ENCODE measurements around the gene COQ8B. TPM values are rescaled to one million over a fixed set of nuclear protein-coding genes. Genes with fewer than 3 reads are reported as not detected.
"Not testable (repeated sequence)": the region's sequence is repeated elsewhere in the genome, so short reads cannot be mapped to it uniquely, and the experiment has no call there.

COQ8B gene
- total RNA-seq, 1 donor: 29.5 TPM

DNA sequence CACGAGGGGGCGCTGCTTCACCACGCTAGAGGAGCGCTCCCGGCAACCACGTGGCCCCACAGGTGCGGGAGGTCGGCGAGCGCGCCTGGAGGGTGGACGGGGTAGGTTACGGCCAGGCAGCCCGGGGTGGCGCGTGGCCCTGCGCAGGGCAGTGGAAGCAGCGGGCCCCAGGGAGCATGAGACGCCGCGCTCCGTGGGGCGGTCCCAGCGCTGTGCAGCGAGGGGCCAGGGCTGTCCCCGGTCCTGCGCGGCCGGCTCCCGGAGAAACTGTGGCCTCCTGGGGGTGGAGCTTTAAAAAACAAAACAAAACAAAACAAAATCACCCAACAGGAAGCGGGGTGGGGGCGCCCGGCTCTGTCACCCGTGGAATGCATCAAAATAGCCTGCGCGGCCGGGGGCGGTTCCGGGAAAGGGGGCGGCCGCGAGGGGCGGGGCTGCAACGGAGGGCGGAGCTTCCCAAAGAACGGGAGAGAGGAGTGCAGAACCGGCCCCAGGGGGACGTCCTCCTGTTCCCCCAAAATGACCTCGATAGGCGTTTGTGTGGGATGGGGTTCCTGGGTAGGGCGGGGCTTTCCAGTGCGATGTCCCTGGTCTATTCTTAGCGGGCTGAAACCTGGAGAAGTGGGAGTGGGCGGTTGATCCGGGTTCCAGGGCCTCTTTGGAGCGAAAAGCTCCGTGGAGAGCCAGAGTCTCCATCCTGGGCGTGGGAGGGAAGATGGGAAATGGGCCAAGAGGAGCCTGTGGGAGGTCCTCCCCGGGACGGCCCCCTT lies 53.6 kb downstream of the COQ8B start:
- DNase-seq (ENCODE audit: low read depth): peak; percentile 89
- peak overlapping the region; percentile 70 for H3K4me3 ChIP-seq (ENCODE audit: low read depth, low read length)
- TF ChIP-seq, protein P1, sequence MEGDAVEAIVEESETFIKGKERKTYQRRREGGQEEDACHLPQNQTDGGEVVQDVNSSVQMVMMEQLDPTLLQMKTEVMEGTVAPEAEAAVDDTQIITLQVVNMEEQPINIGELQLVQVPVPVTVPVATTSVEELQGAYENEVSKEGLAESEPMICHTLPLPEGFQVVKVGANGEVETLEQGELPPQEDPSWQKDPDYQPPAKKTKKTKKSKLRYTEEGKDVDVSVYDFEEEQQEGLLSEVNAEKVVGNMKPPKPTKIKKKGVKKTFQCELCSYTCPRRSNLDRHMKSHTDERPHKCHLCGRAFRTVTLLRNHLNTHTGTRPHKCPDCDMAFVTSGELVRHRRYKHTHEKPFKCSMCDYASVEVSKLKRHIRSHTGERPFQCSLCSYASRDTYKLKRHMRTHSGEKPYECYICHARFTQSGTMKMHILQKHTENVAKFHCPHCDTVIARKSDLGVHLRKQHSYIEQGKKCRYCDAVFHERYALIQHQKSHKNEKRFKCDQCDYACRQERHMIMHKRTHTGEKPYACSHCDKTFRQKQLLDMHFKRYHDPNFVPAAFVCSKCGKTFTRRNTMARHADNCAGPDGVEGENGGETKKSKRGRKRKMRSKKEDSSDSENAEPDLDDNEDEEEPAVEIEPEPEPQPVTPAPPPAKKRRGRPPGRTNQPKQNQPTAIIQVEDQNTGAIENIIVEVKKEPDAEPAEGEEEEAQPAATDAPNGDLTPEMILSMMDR (IDR thresholded peaks at IDR 0.05; ENCODE audit: insufficient read depth, low read length): peak; percentile 87

DNA sequence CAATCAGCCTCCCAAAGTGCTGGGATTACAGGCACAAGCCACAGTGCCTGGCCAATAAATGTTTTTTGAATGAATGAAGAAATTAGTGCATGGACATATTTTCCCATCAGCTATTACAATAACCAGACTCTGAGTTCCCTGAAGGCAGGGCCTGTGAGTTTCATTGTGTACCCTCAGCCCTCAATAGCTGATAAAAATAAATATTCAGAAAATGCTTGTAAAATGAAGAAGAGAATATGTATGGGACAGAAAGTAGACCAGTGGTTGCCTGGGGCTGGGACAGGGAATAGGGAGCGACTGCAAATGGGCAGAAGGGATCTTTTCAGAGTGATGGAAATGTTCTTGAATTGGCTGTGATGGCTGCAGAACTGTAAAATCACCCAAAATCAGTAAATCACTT lies 55.1 kb downstream of the COQ8B start:
- no peak overlapping the region for H3K4me3 ChIP-seq (ENCODE audit: low read depth, low read length)
- DNase-seq (ENCODE audit: low read depth): no peak
- TF ChIP-seq, protein P1 (IDR thresholded peaks at IDR 0.05; ENCODE audit: insufficient read depth, low read length): no peak

DNA sequence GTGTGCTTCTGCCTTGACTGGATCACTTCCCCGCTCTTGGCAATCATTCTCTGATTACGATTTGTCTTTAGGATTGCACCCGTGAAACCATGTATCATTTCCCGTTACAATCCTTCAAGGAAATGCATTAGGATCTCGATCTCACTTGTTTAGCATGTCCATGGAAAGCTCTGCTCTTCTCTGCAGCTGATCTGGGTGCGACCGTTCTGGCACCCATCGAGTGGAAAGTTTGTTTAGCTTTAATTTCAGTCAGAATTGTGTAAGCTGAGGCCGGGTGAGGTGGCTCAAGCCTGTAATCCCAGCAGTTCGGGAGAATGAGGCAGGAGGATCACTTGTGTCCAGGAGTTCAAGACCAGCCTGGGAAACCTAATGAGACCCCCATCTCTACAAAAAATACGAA lies 57.1 kb downstream of the COQ8B start:
- no peak overlapping the region for H3K4me3 ChIP-seq (ENCODE audit: low read depth, low read length)
- peak; percentile 62 for DNase-seq (ENCODE audit: low read depth)
- TF ChIP-seq, protein P1 (IDR thresholded peaks at IDR 0.05; ENCODE audit: insufficient read depth, low read length): no peak

DNA sequence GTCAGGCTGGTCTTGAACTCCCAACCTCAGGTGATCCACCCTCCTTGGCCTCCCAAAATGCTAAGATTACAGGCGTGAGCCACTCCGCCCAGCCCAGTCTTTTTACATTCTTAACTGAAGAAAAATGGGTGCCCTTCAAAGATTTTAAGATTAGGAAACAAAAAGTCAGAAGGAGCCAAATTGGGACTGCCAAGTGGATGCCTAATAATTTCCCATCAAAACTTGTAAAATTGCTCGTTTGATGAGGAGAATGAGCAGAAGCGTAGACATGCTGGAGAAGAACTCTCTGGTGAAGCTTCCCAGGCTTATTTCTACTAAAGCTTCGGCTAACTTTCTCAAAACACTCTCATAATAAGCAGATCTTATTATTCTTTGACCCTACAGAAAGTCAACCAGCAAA lies 57.6 kb downstream of the COQ8B start:
- no peak overlapping the region for H3K4me3 ChIP-seq (ENCODE audit: low read depth, low read length)
- peak; percentile 54 for DNase-seq (ENCODE audit: low read depth)

DNA sequence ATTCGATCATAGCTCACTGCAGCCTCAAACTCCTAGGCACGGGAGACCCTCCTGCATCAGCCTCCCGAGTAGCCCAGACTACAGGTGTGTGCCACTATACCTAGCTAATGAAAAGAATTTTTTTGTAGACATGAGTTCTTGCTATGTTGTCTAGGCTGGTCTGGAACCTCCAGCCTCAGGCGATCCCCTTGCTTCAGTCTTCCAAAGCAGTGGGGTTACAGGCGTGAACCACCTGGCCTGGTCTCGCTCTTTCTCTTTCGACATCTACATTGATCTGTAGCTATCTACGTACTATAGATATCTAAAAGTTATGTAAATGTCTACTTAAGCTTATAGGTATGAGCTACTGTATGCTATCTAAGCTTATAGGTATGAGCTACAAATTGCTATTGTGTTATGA lies 58.7 kb downstream of the COQ8B start:
- no peak for DNase-seq (ENCODE audit: low read depth)
- no peak overlapping the region for H3K4me3 ChIP-seq (ENCODE audit: low read depth, low read length)
- TF ChIP-seq, protein P1 (IDR thresholded peaks at IDR 0.05; ENCODE audit: insufficient read depth, low read length): no peak

More for the DNA sequence above, 57.6 kb downstream of the COQ8B start:
- TF ChIP-seq, protein P1 (IDR thresholded peaks at IDR 0.05; ENCODE audit: insufficient read depth, low read length): no peak

DNA sequence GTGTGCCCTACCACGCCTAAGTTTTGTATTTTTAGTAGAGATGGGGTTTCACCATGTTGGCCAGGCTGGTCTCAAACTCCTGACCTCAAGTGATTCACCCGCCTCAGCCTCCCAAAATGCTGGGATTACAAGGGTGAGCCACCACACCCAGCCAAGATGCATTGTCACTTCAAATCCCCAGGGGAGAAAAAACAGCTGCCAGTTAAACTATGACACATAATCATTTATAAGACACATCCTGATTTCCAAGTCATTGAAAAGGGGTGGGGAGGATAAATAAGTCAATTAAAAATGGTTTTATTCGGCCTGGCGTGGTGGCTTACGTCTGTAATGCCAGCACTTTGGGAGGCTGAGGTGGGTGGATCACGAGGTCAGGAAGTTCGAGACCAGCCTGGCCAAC lies 61.0 kb downstream of the COQ8B start:
- DNase-seq (ENCODE audit: low read depth); H3K4me3 ChIP-seq (ENCODE audit: low read depth, low read length): not testable (repeated sequence)

DNA sequence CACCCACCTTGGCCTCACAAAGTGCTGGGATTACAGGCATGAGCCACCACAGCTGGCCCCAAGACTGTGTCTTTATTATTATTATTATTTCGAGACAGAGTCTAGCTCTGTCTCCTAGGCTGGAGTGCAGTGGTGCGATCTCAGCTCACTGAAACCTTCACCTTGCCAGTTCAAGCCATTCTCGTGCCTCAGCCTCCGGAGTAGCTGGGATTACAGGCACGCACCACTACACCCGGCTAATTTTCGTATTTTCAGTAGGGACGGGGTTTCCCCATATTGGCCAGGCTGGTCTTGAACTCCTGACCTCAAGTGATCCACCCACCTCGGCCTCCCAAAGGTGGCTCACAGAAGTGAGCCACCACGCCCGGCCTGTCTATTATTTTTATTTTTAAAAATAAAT lies 64.4 kb downstream of the COQ8B start:
- DNase-seq (ENCODE audit: low read depth); H3K4me3 ChIP-seq (ENCODE audit: low read depth, low read length): not testable (repeated sequence)

DNA sequence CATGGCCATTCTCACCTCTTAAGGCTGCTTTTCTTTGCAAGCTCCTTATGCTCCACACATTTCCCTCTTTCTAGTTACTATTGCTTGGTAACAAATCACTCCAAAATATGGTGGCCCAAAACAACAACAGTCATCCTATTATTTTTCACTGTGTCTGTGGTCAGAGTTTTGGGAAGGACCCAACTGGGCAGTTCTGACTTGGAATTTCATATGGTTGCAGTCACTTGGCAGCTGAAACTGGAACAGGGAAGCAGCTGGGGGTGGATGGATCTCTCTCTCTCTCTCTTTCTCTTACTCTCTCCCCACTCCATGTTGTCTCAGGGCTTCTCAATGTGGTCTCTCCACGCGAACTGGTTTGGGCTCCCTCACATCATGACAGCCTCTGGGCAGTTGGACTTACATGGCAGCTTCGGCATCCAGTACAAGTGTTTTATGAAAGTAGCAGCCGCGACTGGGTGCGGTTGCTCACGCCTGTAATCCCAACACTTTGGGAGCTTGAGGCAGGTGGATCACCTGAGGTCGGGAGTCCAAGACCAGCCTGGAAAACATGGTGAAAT lies 65.9 kb downstream of the COQ8B start:
- peak; percentile 98 for DNase-seq (ENCODE audit: low read depth)
- H3K4me3 ChIP-seq (ENCODE audit: low read depth, low read length): no peak overlapping the region
- TF ChIP-seq, protein P1 (IDR thresholded peaks at IDR 0.05; ENCODE audit: insufficient read depth, low read length): no peak

DNA sequence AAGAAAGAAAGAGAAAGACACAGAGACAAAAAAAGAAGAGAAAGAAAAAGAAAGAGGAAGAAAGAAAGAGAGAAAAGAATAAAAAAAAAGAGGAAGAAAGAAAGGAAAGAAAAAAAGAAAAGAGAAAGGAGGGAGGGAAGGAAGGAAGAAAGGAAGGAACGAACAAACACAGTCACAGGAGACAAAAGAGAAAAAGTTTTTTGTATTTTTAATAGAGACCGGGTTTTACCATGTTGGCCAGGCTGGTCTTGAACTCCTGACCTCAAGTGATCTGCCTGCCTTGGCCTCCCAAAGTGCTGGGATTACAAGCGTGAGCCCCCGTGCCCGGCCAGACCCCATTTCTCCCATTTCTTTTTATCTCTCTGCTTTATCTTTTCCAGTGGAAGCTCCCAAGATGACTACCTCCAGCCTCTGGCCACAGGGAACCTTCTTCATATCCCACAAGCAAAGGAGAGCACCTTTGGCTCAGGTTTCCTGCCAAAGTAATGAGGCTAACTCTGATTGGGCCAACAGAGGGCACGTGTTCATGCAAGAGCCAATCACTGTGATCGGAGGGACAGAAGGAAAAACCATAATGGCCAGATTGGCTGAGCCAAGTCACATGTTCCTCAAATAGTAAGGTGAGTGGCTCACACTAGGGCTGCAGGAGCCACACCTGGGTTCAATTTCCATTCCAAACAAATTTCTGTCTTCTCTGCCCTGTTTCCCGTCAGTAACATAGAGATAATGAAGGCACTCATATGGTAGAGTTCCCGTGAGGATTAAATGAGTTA lies 66.6 kb downstream of the COQ8B start:
- DNase-seq (ENCODE audit: low read depth): peak; percentile 54
- H3K4me3 ChIP-seq (ENCODE audit: low read depth, low read length): not testable (repeated sequence)
